SH-SY5Y (cell line): ENCODE data around the gene COTL1.

Source experiments
- GATA2 ChIP-seq: IDR thresholded peaks from 2 replicates; pipeline ENCODE4 v1.6.1; 2011; ENCODE audit warnings: mild to moderate bottlenecking, low read depth, low read length
- GATA3 ChIP-seq: IDR thresholded peaks from 2 replicates; pipeline ENCODE4 v1.6.1; 2011; ENCODE audit warnings: low read depth, mild to moderate bottlenecking, low read length, moderate library complexity

DNA sequence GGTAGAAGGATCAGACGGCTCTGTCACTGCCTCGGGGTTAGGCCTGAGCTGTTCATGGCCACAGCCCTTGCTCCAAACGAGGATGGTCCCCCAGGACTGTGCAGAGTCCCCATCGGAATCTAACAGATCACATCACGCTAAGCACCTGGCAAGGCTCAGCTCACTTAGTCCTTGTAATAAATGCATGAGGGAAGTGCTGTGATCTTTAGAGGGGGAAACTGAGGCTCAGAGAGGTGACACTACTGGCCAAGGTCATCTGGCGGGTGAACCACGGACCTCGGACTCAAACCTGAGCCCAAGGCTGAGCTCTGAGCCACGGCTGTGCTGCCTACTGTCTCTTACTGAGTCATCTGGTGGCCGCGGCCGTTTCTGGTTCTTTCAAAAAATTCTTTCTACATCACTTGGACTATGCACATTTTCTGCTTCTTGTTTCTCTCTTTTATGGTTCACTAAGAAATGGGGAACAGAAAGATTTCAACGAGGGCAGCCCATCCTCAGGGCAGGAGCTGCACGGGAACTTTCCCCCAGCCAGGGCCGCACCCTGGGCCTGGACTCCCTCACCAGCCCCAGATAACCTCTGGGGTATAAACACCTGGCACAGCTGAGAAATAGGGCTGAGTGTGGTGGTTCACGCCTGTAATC is 55.6 kb downstream of the COTL1 start:
- TF ChIP-seq GATA2, result no peak
- no peak for TF ChIP-seq GATA3
